ENCODE results near the gene SETBP1.

DNA sequence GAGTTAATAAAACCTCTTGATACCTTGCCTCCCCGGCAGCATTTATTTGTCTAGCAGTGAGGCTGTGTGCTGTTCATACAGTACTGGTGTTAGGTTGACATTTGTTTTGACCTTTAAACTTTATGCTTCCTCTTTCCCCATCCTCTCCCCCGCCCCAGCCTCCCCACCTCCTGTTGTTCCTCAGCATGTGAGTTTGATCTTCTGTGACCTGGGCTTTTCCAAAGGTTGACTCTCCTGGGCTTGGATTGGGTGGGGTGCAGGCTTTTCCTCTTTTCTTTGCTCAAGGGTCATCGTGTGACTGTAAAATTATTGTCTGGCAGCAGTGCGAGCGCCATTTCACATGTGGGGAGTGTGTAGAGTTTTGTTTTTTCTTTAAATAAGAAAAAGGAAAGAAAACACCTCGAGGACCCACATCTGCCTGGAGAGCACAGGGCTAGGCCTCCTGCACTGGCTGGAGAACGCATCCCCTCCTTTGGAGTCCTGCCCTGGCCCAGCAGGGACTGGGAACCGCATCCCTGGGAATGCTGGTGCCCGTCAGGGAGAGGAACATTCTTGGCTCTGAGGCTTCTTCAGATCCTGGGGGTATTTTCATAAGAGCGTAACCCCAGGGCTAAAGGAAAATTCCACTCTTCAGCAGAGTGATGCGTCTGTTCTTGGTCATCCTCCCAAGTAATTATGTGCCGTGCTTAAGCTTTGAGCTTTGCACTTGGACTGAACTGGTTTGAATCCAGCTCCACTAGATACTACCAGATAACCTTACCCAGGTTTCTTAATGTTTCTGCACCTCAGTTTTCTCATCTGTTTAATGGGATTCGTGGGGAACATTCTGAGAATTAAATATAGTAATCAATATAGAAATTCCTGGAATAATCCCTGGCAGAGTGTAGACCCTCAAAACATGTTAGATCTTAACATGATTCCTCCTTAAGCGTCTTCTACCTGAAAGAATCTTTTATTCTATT, 91.5 kb downstream of the SETBP1 start:
- TF ChIP-seq, protein P1, sequence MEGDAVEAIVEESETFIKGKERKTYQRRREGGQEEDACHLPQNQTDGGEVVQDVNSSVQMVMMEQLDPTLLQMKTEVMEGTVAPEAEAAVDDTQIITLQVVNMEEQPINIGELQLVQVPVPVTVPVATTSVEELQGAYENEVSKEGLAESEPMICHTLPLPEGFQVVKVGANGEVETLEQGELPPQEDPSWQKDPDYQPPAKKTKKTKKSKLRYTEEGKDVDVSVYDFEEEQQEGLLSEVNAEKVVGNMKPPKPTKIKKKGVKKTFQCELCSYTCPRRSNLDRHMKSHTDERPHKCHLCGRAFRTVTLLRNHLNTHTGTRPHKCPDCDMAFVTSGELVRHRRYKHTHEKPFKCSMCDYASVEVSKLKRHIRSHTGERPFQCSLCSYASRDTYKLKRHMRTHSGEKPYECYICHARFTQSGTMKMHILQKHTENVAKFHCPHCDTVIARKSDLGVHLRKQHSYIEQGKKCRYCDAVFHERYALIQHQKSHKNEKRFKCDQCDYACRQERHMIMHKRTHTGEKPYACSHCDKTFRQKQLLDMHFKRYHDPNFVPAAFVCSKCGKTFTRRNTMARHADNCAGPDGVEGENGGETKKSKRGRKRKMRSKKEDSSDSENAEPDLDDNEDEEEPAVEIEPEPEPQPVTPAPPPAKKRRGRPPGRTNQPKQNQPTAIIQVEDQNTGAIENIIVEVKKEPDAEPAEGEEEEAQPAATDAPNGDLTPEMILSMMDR (IDR thresholded peaks at IDR 0.05; ENCODE audit: low read length) = no peak
- TF ChIP-seq EZH2 (IDR thresholded peaks at IDR 0.05; ENCODE audit: borderline replicate concordance, low read length) = no peak
